GM18867 (cell line): ENCODE results near the gene EPHA8.

Experiments
- ATAC-seq: cut with Tn5 transposase; IDR thresholded peaks from one replicate; pipeline ENCODE4 v1.9.1; 2021; ENCODE audit warnings: mild to moderate bottlenecking, moderate library complexity; ENCODE audit not compliant: unreplicated experiment

The EPHA8 gene

DNA sequence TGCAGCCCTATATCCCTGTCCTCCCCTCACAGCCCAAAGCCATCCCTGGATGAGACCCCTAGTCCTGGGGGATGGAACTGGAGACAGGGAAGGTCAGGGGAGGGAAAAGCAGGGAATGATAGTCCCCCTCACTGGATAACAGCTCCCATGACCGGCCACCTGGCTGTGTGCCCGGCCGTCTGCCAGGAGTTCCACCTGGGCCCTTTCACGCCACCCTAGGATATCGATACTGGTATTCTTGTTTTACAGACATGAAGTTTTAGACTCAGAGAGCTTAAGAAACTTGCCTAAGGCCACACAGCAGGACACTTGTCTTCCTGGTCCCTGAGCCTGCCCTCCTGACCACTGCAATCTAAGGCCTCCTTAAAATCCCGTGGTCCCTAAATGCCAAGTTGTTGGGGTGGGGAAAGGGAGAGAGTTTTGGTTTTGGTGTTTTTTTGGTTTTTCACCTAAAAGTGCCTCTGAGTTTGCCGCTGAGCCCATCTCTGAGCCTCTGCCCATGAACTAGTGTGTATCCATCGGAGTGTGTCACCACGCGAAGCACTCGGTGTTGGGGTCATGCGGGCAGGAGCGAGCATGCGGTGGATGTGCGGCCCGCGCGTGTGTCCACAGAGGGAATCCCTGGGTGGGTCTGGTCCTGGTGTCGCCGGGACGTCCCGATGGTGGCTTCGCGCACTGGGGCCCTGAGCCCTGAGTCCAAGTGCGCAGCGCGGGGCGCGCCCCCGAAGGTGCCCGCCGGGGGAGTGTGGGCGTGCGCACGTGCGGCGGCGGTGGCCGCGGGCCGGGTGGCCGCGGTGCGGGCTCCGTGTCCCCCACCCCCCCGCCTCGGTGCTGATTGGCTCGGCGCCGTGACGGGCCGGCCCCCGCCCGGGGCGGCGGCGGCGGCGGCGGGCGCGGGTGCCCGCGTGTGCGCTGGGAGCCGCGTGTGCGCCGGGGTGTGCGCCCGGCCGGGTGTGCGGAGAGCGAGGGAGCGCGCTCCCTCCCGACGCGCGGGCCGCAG is at the start of gene EPHA8:
TSS of gene EPHA8 (plus strand) at position 906 of the 1,000 bp plus-strand sequence. CDS start 147 bp downstream, outside the sequence.
- ATAC-seq: no peak

GRCh38 chr1:22516906-22517571 is 46.2 kb upstream of the EPHA8 start:
- no peak for ATAC-seq

GRCh38 chr1:22517956-22518355 is 45.3 kb upstream of the EPHA8 start:
- ATAC-seq: no peak

GRCh38 chr1:22518379-22518778 is 44.9 kb upstream of the EPHA8 start:
- ATAC-seq: no peak

- ATAC-seq: no peak
Measured at GRCh38 chr1:22520871-22521270, 42.4 kb upstream of the EPHA8 start.

- no peak for ATAC-seq
Measured at GRCh38 chr1:22521692-22522091, 41.6 kb upstream of the EPHA8 start.

GRCh38 chr1:22522221-22522743 is 41.0 kb upstream of the EPHA8 start:
- no peak for ATAC-seq

GRCh38 chr1:22524481-22524880 is 38.8 kb upstream of the EPHA8 start:
- ATAC-seq: no peak

DNA sequence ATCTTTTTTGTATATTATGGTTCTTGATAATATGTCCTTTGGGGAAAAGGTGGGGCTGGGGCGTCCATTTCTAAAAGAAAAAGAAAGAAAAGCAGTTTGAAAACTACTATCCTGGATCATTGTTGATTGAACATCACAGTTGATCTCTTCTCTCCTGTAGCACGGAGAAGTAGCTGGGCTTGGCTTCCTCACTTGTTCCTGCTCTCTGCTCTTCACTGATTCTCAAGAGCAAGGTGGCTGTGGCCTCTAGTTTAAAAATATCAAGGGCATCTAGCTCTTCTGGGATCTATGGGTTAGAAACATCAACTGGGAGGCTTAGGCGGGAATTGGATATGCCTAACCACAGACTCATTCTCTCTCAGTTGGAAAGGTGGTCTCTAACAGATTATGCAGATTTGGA is 38.1 kb upstream of the EPHA8 start:
- no peak for ATAC-seq

DNA sequence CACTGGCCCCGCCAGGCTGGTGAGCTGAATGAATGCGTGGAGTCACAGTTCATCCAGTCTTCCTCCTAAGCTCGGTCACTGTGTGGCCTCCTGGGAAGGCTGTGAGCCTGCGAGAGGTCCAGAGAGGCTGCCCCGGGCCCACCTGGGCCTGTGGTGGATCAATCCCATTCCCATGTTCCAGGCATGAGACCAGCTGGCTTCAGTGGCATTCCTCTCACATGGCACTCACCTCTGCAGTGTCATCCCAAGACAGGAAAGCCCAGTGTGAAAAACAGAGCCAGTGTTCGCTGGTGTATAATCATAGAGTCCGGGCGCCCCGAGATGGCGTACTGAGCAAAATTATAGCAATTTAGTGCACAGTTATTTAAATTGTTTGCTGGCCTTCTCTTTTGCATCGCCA is 37.6 kb upstream of the EPHA8 start:
- no peak for ATAC-seq

GRCh38 chr1:22526098-22526497 is 37.2 kb upstream of the EPHA8 start:
- ATAC-seq: no peak

DNA sequence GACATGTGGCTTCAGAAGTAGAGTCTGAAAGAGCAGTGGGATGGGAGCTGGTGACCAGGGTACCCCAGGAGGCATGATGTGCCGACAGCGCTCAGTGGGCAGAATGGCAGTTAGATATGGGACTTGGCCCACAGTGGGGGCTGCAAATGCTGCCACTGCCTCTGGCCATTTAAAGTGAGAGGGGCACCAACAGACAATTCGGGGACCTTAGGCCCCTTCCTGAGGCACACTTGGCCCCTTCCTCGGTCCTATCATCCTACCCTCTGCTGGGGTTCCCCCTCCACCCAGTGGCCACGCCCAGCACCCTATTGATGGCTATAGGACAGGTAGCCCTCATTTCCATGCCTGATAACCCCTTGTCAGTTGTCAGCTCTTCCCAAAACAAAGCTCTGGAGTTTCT is 36.6 kb upstream of the EPHA8 start:
- no peak for ATAC-seq

GRCh38 chr1:22527122-22527521 is 36.2 kb upstream of the EPHA8 start:
- no peak for ATAC-seq

- ATAC-seq: no peak
Measured at GRCh38 chr1:22527555-22528296, 35.6 kb upstream of the EPHA8 start.

DNA sequence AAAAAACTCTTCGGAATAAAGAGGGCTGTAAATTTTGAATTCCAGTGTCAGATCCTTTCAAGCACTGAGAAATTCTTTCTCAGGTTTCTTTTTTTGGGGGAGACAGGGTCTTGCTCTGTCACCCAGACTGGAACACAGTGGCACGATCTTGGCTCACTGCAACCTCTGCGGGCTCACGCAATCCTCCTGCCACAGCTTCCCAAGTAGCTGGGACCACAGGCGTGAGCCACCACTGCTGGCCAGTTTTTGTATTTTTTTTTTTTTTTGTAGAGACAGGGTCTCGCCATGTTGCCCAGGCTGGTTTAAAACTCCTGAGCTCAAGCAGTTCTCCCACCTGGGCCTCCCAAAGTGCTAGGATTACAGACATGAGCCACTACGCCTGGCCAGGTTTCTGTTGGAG is 34.8 kb upstream of the EPHA8 start:
- ATAC-seq: no peak

DNA sequence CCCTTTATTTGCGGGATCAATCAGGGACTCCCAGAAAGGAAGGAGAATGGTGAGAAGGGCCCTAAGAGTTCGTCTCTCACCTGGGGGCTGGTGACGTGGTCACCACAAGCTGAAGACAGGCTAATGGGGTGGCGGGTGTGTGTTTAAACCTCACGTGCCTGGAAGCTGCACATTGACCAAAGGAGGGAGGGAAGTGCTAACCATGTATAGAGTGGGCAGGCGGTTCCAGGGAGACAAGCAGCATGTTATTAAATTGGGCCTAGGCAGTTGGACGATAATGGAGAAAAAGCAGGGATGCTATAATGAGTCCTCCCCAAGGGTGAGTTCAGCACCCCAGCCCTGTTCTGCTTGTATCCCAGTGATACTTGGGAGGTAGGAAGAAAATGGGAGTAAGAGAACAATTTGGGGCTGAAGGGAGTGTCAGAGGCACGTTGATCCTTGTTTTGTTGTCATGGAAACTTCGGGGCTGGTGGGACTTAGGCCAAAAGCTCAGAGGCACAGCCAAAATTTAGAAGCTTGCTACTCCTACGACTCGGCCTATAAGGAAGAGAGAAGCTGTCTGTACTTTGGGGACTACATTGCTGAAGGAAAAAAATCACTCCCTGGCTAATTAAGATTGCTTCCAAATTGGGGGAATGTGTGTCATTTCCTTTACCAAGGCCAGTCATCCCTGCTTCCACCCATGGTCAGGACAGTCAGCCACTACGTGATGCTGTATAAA is 33.2 kb upstream of the EPHA8 start:
- no peak for ATAC-seq

DNA sequence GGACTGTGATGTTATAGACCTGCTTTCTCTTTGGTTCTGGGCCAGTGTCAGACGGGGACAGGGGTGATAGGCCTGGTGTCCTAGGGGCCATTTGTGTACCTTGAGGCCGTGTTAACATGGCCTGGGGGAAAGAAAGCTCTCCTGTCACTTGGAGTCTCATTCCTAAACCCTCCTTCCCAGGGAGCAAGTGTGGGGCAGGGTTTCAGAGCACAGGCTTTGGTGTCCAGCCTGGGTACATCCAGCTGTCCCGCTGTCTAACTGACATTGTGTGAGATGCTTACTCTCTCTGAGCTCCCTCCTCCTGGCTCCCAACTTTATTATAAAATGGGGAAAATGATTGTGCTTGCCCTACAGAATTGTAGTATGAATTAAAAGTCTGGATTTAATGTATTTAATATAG is 32.6 kb upstream of the EPHA8 start:
- ATAC-seq: no peak

- ATAC-seq: no peak
Measured at GRCh38 chr1:22531251-22531650, 32.0 kb upstream of the EPHA8 start.

DNA sequence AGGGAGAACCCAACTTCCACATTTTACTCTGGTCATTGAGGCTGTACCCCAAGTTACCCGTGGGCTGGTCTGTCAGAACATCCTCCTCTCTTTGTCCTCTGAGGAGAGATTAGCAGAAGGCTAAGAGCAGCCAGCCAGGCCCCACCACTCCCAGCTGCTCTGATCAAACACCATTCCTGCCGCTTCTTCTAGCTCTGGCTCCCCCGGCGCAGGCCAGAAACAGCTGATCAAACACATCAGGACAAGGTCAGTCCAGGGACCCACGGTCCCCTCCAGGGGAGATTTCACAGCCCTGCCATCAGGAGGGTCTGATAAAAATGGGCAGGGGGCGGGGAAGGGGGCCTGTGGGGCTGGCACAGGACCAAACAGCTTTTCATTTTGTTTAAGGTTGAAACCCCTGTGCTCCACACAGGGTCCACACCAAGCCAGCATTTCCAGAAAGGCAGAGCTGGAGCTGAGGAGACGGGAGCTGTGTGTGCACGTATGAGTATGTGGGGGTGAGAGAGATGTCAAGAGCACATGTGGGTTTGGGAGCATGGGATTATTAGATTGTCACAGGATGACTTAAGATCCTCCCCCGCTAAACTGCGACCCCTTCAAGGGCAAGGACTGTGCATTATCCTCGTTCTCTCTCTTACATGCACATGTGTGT is 29.9 kb upstream of the EPHA8 start:
- no peak for ATAC-seq

- no peak for ATAC-seq
Measured at GRCh38 chr1:22534951-22535350, 28.3 kb upstream of the EPHA8 start.
